OCI-M2 (cell line): Measurements from ENCODE around the gene FFAR2.

Source experiments
- DNase-seq: peaks from one replicate; lab custom pipeline; 2025; ENCODE audit not compliant: unreplicated experiment; lab: John Stamatoyannopoulos, UW

FFAR2 gene

GRCh38 chr19:35484252-35485036 lies 36.4 kb downstream of the FFAR2 start:
- DNase-seq = no peak

GRCh38 chr19:35486268-35486708 lies 38.2 kb downstream of the FFAR2 start:
- DNase-seq = no peak

- DNase-seq = no peak
Measured at GRCh38 chr19:35487656-35488182, 39.7 kb downstream of the FFAR2 start.

GRCh38 chr19:35488677-35489076 lies 40.6 kb downstream of the FFAR2 start:
- DNase-seq = no peak

- no peak for DNase-seq
Measured at GRCh38 chr19:35490364-35490763, 42.3 kb downstream of the FFAR2 start, which contains the start of gene KRTDAP. KRTDAP (minus strand) TSS chr19:35490464; CDS start chr19:35490442, 22 bp downstream.

- DNase-seq = no peak
Measured at GRCh38 chr19:35491836-35492360, 43.8 kb downstream of the FFAR2 start.

- DNase-seq = no peak
Measured at GRCh38 chr19:35493971-35494370, 45.9 kb downstream of the FFAR2 start.

- peak; percentile 50 for DNase-seq
Measured at GRCh38 chr19:35495107-35496064, 47.3 kb downstream of the FFAR2 start.

GRCh38 chr19:35497406-35497805 lies 49.3 kb downstream of the FFAR2 start:
- no peak for DNase-seq

- DNase-seq = no peak
Measured at GRCh38 chr19:35498220-35498619, 50.2 kb downstream of the FFAR2 start.

GRCh38 chr19:35498984-35499527 lies 51.0 kb downstream of the FFAR2 start:
- no peak for DNase-seq

GRCh38 chr19:35500611-35501010 lies 52.6 kb downstream of the FFAR2 start:
- no peak for DNase-seq
